A549 (cell line): ENCODE measurements around the gene CHORDC1. TPM values are rescaled to one million over a fixed set of nuclear protein-coding genes. Genes with fewer than 3 reads are reported as not detected.
"Not testable (repeated sequence)": the region's sequence is repeated elsewhere in the genome, so short reads cannot be mapped to it uniquely, and the experiment has no call there.

Source experiments
- ATAC-seq, 2 experiments: fragments of 200-7000 bp in 1 of 2; fragments of >200 bp in 1 of 2; cut with Nextera tagmentation in 1 of 2; cut with Tn5 transposase in 1 of 2; 3 replicates each; pipeline versions ENCODE4 v1.8.0 to v1.9.1; 2018 to 2020; ENCODE audit warnings: mild to moderate bottlenecking in 1 of 2, moderate library complexity in 1 of 2
- CTCF ChIA-PET: fragments of 300-600 bp; sonication (Branson Sonifier 250); formaldehyde crosslinking; extraction: SDS; loops from one replicate; lab custom pipeline; 2021; ENCODE audit warnings: antibody characterized with exemption, inconsistent platforms; lab: Yijun Ruan, JAX
- POLR2A ChIA-PET: fragments of 350-600 bp; formaldehyde crosslinking; extraction: SDS; loops from one replicate; lab custom pipeline; 2021; ENCODE audit warnings: antibody characterized with exemption, inconsistent platforms; lab: Yijun Ruan, JAX
- DNase-seq, 2 experiments: peaks; one replicate each; pipeline versions ENCODE4 v3.0.0 to v3.0.0-alpha.2; 2011 to 2016; ENCODE audit warnings: low read depth in 1 of 2, low spot score in 1 of 2
- FAIRE-seq: peaks from 2 replicates; lab custom pipeline; 2011; peaks lifted over from hg19 to GRCh38; lab: Jason Lieb, UNC
- H3K27ac ChIP-seq, 2 experiments: fragments of >200 bp; sonication (Bioruptor Twin); formaldehyde crosslinking; 3 replicates each; pipeline ENCODE4 v1.5.1; 2016 to 2017
- H3K4me1 ChIP-seq: fragments of >200 bp; sonication (Bioruptor Twin); formaldehyde crosslinking; 3 replicates; pipeline ENCODE4 v1.6.1; 2016
- H3K4me2 ChIP-seq: fragments of >200 bp; sonication (Bioruptor Twin); formaldehyde crosslinking; 3 replicates; pipeline ENCODE4 v1.6.1; 2016
- H3K4me3 ChIP-seq: fragments of >200 bp; sonication (Bioruptor Twin); formaldehyde crosslinking; 3 replicates; pipeline ENCODE4 v1.5.1; 2016
- H3K9me3 ChIP-seq: fragments of >200 bp; sonication (Bioruptor Twin); formaldehyde crosslinking; 3 replicates; pipeline ENCODE4 v1.6.1; 2016
- CBX8 ChIP-seq: fragments of 200-600 bp; sonication (generic); IDR thresholded peaks from 2 replicates; pipeline ENCODE4 v1.6.1; 2016
- CHD4 ChIP-seq: fragments of 200-600 bp; sonication (generic); IDR thresholded peaks from 2 replicates; pipeline ENCODE4 v1.6.1; 2016; ENCODE audit warnings: antibody characterized with exemption, mild to moderate bottlenecking, borderline replicate concordance
- EHF ChIP-seq: fragments of 250-450 bp; sonication (Bioruptor Pico); IDR thresholded peaks from 2 replicates; pipeline ENCODE4 v1.5.0; 2020; ENCODE audit warnings: mild to moderate bottlenecking
- EP300 ChIP-seq, 2 experiments: fragments of >200 bp; sonication (Bioruptor Twin); formaldehyde crosslinking; IDR thresholded peaks; 2 replicates in 1 of 2; 3 replicates in 1 of 2; pipeline ENCODE4 v1.6.1; 2016 to 2017
- FOSL2 ChIP-seq, 2 experiments: fragments of 450-650 bp in 1 of 2; fragments of >200 bp in 1 of 2; sonication (Bioruptor Twin) in 1 of 2; formaldehyde crosslinking; IDR thresholded peaks; 2 replicates each; pipeline versions ENCODE4 v1.5.0 to v1.6.1; 2016 to 2020; ENCODE audit warnings: mild to moderate bottlenecking in 1 of 2, moderate library complexity in 1 of 2
- GATA3 ChIP-seq: IDR thresholded peaks from 2 replicates; pipeline ENCODE4 v1.6.1; 2012; ENCODE audit warnings: borderline replicate concordance
- HDAC2 ChIP-seq: fragments of 200-600 bp; sonication (generic); IDR thresholded peaks from 2 replicates; pipeline ENCODE4 v1.6.1; 2016
- HEYL ChIP-seq: fragments of 250-450 bp; sonication (Bioruptor Pico); IDR thresholded peaks from 2 replicates; pipeline ENCODE4 v1.8.0; 2021; ENCODE audit warnings: mild to moderate bottlenecking, moderate library complexity
- HOXA7 ChIP-seq: fragments of 250-450 bp; sonication (Bioruptor Pico); IDR thresholded peaks from 2 replicates; pipeline ENCODE4 v1.5.0; 2020; ENCODE audit warnings: mild to moderate bottlenecking, moderate library complexity
- JUN ChIP-seq, 2 experiments: fragments of >200 bp; sonication (Bioruptor Twin); formaldehyde crosslinking; IDR thresholded peaks; 2 replicates in 1 of 2; 3 replicates in 1 of 2; pipeline ENCODE4 v1.6.1; 2016 to 2017
- MAZ ChIP-seq: fragments of 150-350 bp; IDR thresholded peaks from 2 replicates; pipeline ENCODE4 v1.6.1; 2014; ENCODE audit warnings: antibody characterized with exemption, low read depth, low read length, borderline replicate concordance
- NPAS2 ChIP-seq: fragments of 250-450 bp; sonication (Bioruptor Pico); IDR thresholded peaks from 2 replicates; pipeline ENCODE4 v1.8.0; 2022; ENCODE audit warnings: mild to moderate bottlenecking, moderate library complexity, borderline replicate concordance
- NR3C1 ChIP-seq: fragments of >200 bp; sonication (Bioruptor Twin); formaldehyde crosslinking; IDR thresholded peaks from 3 replicates; pipeline ENCODE4 v1.6.1; 2017
- RAD21 ChIP-seq, 2 experiments: fragments of >200 bp in 1 of 2; sonication (Bioruptor Twin) in 1 of 2; formaldehyde crosslinking in 1 of 2; IDR thresholded peaks in 1 of 2; conservative IDR thresholded peaks in 1 of 2; 2 replicates in 1 of 2; 3 replicates in 1 of 2; pipeline ENCODE4 v1.6.1; 2012 to 2018; ENCODE audit warnings: inconsistent platforms in 1 of 2
- RARB ChIP-seq: fragments of 250-450 bp; sonication (Bioruptor Pico); IDR thresholded peaks from 2 replicates; pipeline ENCODE4 v1.8.0; 2021; ENCODE audit warnings: mild to moderate bottlenecking, moderate library complexity
- SREBF2 ChIP-seq: fragments of 450-650 bp; IDR thresholded peaks from 2 replicates; pipeline ENCODE4 v1.6.1; 2014; ENCODE audit warnings: mild to moderate bottlenecking, moderate library complexity
- TFCP2L1 ChIP-seq: fragments of 250-450 bp; sonication (Bioruptor Pico); IDR thresholded peaks from 2 replicates; pipeline ENCODE4 v1.5.0; 2021; ENCODE audit warnings: mild to moderate bottlenecking
- ZC3H11A ChIP-seq: fragments of 450-650 bp; IDR thresholded peaks from 2 replicates; pipeline ENCODE4 v1.6.1; 2014; ENCODE audit warnings: antibody characterized with exemption, mild to moderate bottlenecking
- ZSCAN20 ChIP-seq: fragments of 250-450 bp; sonication (Bioruptor Pico); IDR thresholded peaks from 2 replicates; pipeline ENCODE4 v1.8.0; 2022; ENCODE audit warnings: mild to moderate bottlenecking, moderate library complexity
- WGBS: methylation state at CpG from one replicate; pipeline ENCODE4 v1.1.6; 2017; ENCODE audit errors: missing lambda C conversion rate; 5-methylcytosine and 5-hydroxymethylcytosine counted together
- polyA plus RNA-seq, 4 experiments: library from polyadenylated mRNA; depleted of rRNA in 3 of 4; stranded (reverse); fragments of >200 nt; fragmentation: RNase III in 1 of 4; extraction: RNeasy Plus Mini Kit Qiagen cat#74134 plus additional on column Dnase treatment in 1 of 4; gene quantifications; 2 replicates in 3 of 4; 3 replicates in 1 of 4; pipeline ENCODE4 v1.2.3, GENCODE V29; 2011 to 2017
- TF ChIP-seq, protein P1 (sequence below): fragments of >200 bp; sonication (Bioruptor Twin); formaldehyde crosslinking; IDR thresholded peaks from 3 replicates; pipeline ENCODE4 v1.5.1; 2016
- TF ChIP-seq, protein P2 (sequence below): IDR thresholded peaks from 2 replicates; pipeline ENCODE4 v1.6.1; 2012
- TF ChIP-seq, protein P3 (sequence below): fragments of 250-450 bp; sonication (Bioruptor Pico); IDR thresholded peaks from 2 replicates; pipeline ENCODE4 v1.5.0; 2020; ENCODE audit warnings: low read depth, mild to moderate bottlenecking, moderate library complexity
- TF ChIP-seq, protein P4 (sequence below): fragments of 250-450 bp; sonication (Bioruptor Pico); IDR thresholded peaks from 2 replicates; pipeline ENCODE4 v1.5.0; 2021; ENCODE audit warnings: mild to moderate bottlenecking, moderate library complexity, borderline replicate concordance
- TF ChIP-seq, protein P5 (sequence below): fragments of 450-650 bp; IDR thresholded peaks from 2 replicates; pipeline ENCODE4 v1.6.1; 2014; ENCODE audit warnings: antibody characterized with exemption

CHORDC1 gene
- polyA plus RNA-seq, 2 of the 4 experiments (the other 2 are of a cell fraction), result 83.8 to 163 TPM

DNA sequence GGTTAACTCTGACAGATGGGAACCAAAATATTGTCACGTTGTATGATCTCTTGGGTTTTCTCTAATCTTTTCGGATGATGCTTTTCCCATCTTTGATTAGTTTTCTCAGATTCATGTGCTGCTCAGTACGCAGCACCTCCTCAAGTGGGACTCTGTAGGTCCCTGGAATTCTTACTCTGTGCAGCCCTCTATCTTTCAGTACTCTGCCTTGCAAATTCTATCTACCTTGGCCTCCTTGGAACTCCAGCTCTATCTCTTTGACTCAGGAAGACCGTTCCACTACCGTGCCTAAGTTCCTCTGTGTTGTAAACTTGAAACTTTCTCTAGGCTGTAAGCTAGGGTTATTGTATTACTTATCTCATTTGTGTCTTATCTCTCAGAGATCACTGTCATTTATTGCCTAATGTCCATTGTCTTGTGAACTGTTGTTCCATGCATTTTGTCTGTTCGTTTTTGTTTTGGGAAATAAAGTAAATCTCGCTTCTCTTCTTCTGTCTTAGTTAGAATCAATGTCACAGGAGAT is 20.1 kb upstream of the CHORDC1 start:
- Histone ChIP-seq H3K4me3 (no peak overlapping the region), H3K4me1 (no peaks in the 10 kb centered on the region)
- WGBS, result 32% methylated on average over 7 of the region's 7 CpGs
- FAIRE-seq, result no peak
- POLR2A ChIA-PET, result no interaction called here
- no peak for DNase-seq
- CTCF ChIA-PET, result interaction anchor here (0.7 kb wide), 1 partner anchor 38 kb away, joined by 3 read pairs; no protein-coding TSS in a partner anchor
- TF ChIP-seq HDAC2 (no peak), CBX8 (no peak), FOSL2 (IDR thresholded peaks at IDR 0.05) (no peak), FOSL2 (CRISPR knock-in tag; IDR thresholded peaks at IDR 0.05) (no peak), NR3C1 (no peak), HOXA7 (no peak), HEYL (CRISPR knock-in tag) (no peak), RAD21 (conservative IDR thresholded peaks at IDR 0.05 in 1 of 2, IDR thresholded peaks at IDR 0.05 in 1 of 2) (no peak), NPAS2 (CRISPR knock-in tag) (no peak), ZC3H11A (no peak), RARB (CRISPR knock-in tag) (no peak), EHF (CRISPR knock-in tag) (no peak), MAZ (no peak)
- TF ChIP-seq, protein P1, sequence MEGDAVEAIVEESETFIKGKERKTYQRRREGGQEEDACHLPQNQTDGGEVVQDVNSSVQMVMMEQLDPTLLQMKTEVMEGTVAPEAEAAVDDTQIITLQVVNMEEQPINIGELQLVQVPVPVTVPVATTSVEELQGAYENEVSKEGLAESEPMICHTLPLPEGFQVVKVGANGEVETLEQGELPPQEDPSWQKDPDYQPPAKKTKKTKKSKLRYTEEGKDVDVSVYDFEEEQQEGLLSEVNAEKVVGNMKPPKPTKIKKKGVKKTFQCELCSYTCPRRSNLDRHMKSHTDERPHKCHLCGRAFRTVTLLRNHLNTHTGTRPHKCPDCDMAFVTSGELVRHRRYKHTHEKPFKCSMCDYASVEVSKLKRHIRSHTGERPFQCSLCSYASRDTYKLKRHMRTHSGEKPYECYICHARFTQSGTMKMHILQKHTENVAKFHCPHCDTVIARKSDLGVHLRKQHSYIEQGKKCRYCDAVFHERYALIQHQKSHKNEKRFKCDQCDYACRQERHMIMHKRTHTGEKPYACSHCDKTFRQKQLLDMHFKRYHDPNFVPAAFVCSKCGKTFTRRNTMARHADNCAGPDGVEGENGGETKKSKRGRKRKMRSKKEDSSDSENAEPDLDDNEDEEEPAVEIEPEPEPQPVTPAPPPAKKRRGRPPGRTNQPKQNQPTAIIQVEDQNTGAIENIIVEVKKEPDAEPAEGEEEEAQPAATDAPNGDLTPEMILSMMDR, result no peak
- TF ChIP-seq, protein P2, sequence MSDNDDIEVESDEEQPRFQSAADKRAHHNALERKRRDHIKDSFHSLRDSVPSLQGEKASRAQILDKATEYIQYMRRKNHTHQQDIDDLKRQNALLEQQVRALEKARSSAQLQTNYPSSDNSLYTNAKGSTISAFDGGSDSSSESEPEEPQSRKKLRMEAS, result no peak
- TF ChIP-seq, protein P3, sequence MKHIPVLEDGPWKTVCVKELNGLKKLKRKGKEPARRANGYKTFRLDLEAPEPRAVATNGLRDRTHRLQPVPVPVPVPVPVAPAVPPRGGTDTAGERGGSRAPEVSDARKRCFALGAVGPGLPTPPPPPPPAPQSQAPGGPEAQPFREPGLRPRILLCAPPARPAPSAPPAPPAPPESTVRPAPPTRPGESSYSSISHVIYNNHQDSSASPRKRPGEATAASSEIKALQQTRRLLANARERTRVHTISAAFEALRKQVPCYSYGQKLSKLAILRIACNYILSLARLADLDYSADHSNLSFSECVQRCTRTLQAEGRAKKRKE, result no peak
- TF ChIP-seq, protein P4, sequence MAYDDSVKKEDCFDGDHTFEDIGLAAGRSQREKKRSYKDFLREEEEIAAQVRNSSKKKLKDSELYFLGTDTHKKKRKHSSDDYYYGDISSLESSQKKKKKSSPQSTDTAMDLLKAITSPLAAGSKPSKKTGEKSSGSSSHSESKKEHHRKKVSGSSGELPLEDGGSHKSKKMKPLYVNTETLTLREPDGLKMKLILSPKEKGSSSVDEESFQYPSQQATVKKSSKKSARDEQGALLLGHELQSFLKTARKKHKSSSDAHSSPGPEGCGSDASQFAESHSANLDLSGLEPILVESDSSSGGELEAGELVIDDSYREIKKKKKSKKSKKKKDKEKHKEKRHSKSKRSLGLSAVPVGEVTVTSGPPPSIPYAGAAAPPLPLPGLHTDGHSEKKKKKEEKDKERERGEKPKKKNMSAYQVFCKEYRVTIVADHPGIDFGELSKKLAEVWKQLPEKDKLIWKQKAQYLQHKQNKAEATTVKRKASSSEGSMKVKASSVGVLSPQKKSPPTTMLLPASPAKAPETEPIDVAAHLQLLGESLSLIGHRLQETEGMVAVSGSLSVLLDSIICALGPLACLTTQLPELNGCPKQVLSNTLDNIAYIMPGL, result no peak
- TF ChIP-seq, all 56 proteins: peak for 0
- ATAC-seq, result 0 out of 6 replicates have a peak, but pooled peaks of 1 of the 2 experiments have one; percentile 8
- H3K4me2 ChIP-seq, result no peak overlapping the region
- no peak overlapping the region for H3K27ac ChIP-seq
- H3K9me3 ChIP-seq, result no peaks in the 10 kb centered on the region

DNA sequence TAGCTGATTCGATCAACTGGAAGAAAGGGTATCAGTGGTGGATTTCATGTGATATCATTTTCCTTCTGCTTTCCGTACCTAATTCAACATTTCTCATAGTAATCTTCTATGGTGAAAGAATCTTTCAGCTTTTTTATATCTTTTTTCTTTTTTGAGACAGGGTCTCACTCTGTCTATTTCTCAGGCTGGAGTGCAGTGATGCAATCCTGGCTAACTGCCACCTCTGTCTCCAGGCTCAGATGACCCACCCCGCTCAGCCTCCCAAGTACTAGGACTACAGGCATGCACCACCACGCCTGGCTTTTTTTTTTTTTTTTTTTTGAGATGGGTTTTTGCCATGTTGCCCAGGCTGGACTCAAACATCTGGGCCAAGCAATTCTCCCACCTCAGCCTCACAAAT is 18.6 kb upstream of the CHORDC1 start:
- FAIRE-seq, result no peak
- no peak overlapping the region for H3K4me3 ChIP-seq
- CTCF ChIA-PET, result no interaction called here
- 78% methylated on average over 4 of the region's 4 CpGs for WGBS
- no peaks in the 10 kb centered on the region for H3K9me3 ChIP-seq
- no peak overlapping the region for H3K27ac ChIP-seq
- H3K4me1 ChIP-seq, result no peaks in the 10 kb centered on the region
- TF ChIP-seq TFCP2L1 (CRISPR knock-in tag) (no peak), CHD4 (no peak), EP300 (IDR thresholded peaks at IDR 0.05) (no peak), ZSCAN20 (no peak), SREBF2 (no peak), MAZ (no peak), GATA3 (no peak), RAD21 (conservative IDR thresholded peaks at IDR 0.05 in 1 of 2, IDR thresholded peaks at IDR 0.05 in 1 of 2) (no peak), JUN (IDR thresholded peaks at IDR 0.05) (no peak)
- TF ChIP-seq, protein P4, result no peak
- TF ChIP-seq, protein P5, sequence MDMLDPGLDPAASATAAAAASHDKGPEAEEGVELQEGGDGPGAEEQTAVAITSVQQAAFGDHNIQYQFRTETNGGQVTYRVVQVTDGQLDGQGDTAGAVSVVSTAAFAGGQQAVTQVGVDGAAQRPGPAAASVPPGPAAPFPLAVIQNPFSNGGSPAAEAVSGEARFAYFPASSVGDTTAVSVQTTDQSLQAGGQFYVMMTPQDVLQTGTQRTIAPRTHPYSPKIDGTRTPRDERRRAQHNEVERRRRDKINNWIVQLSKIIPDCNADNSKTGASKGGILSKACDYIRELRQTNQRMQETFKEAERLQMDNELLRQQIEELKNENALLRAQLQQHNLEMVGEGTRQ, result no peak
- TF ChIP-seq, all 56 proteins: peak for 0
- POLR2A ChIA-PET, result no interaction called here
- no peak for DNase-seq
- no peak for ATAC-seq
- H3K4me2 ChIP-seq, result no peak overlapping the region

DNA sequence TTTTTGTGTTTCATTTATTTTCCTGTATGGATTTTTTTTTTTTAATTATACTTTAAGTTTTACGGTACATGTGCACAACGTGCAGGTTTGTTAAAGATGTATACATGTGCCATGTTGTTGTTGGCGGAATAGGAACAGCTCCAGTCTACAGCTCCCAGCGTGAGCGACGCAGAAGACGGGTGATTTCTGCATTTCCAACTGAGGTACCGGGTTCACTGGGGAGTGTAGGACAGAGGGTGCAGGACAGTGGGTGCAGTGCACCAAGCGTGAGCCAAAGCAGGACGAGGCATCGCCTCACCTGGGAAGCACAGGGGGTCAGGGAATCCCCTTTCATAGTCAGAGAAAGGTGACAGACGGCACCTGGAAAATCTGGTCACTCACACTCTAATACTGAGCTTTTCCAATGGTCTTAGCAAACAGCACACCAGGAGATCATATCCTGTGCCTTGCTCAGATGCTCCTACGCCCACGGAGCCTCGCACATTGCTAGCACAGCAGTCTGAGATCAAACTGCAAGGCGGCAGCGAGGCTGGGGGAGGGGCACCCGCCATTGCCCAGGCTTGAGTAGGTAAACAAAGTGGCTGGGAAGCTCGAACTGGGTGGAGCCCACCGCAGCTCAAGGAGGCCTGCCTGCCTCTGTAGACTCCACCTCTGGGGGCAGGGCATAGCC is 17.3 kb upstream of the CHORDC1 start:
- DNase-seq, ATAC-seq, H3K9me3 ChIP-seq, H3K4me2 ChIP-seq, POLR2A ChIA-PET, H3K4me1 ChIP-seq, H3K27ac ChIP-seq, CTCF ChIA-PET, H3K4me3 ChIP-seq, FAIRE-seq: not testable (repeated sequence)
- WGBS, result 60% methylated on average over 17 of the region's 20 CpGs
